ENCODE results near the gene TTC9C.
A peak's percentile ranks its signal among the peaks of the same experiment; 100 is the strongest.
"Not testable (repeated sequence)": the region's sequence is repeated elsewhere in the genome, so short reads cannot be mapped to it uniquely, and the experiment has no call there.

TTC9C gene

GRCh38 chr11:62728171-62728988 is at the start of gene TTC9C:
Gene TTC9C, plus strand, starts transcription at chr11:62728486. Its CDS starts 363 bp downstream, at chr11:62728849.
- peak; percentile 82 for DNase-seq

- DNase-seq: peak; percentile 88
Observed at GRCh38 chr11:62678770-62679696, 49.3 kb upstream of the TTC9C start, which contains the start of gene UBXN1. Gene UBXN1, minus strand, starts transcription at chr11:62679073. Its CDS starts 150 bp downstream, at chr11:62678923.

GRCh38 chr11:62680825-62681240 is 47.5 kb upstream of the TTC9C start:
- DNase-seq: no peak

GRCh38 chr11:62682518-62682917 is 45.8 kb upstream of the TTC9C start:
- no peak for DNase-seq

GRCh38 chr11:62687508-62688396 is 40.5 kb upstream of the TTC9C start:
- no peak for DNase-seq

GRCh38 chr11:62688491-62688890 is 39.8 kb upstream of the TTC9C start:
- DNase-seq: no peak

- no peak for DNase-seq
Observed at GRCh38 chr11:62689421-62690183, 38.7 kb upstream of the TTC9C start, which contains the start of gene LRRN4CL. Gene LRRN4CL, minus strand, starts transcription at chr11:62689530. Its CDS starts 1,022 bp downstream, at chr11:62688508.

GRCh38 chr11:62693624-62694023 is 34.7 kb upstream of the TTC9C start:
- not testable (repeated sequence) for DNase-seq

GRCh38 chr11:62694455-62695167 is 33.7 kb upstream of the TTC9C start:
- DNase-seq: peak; percentile 70

GRCh38 chr11:62702246-62702645 is 26.0 kb upstream of the TTC9C start:
- no peak for DNase-seq

- DNase-seq: not testable (repeated sequence)
Observed at GRCh38 chr11:62703921-62704320, 24.4 kb upstream of the TTC9C start.

GRCh38 chr11:62705413-62705812 is 22.9 kb upstream of the TTC9C start:
- no peak for DNase-seq

- DNase-seq: peak; percentile 90
Observed at GRCh38 chr11:62705880-62706849, 22.1 kb upstream of the TTC9C start.

GRCh38 chr11:62706850-62707247 is 21.4 kb upstream of the TTC9C start:
- no peak for DNase-seq

GRCh38 chr11:62707277-62707861 is 20.9 kb upstream of the TTC9C start, which contains the start of the genes BSCL2 and GNG3:
Gene BSCL2, minus strand, starts transcription at chr11:62707424. Its CDS starts 229 bp downstream, at chr11:62707195.
Gene GNG3, plus strand, starts transcription at chr11:62707676. Its CDS starts 620 bp downstream, at chr11:62708296.
- no peak for DNase-seq

GRCh38 chr11:62708392-62708791 is 19.9 kb upstream of the TTC9C start:
- no peak for DNase-seq

- DNase-seq: peak; percentile 30
Observed at GRCh38 chr11:62708793-62709192, 19.5 kb upstream of the TTC9C start.

- DNase-seq: peak; percentile 97
Observed at GRCh38 chr11:62709247-62710000, 18.9 kb upstream of the TTC9C start.
